Heart left ventricle (tissue), 16 donors: ENCODE measurements around the gene BTBD1. TPM values are rescaled to one million over a fixed set of nuclear protein-coding genes. Genes with fewer than 3 reads are reported as not detected.

Source experiments
- ATAC-seq, 4 donors: fragments of 200-7000 bp; cut with Tn5 transposase; one replicate each; pipeline ENCODE4 v1.9.1; 2020 to 2022; ENCODE audit warnings: moderate library complexity in 4 of 4, mild to moderate bottlenecking in 3 of 4, moderate number of reproducible peaks in 1 of 4
- DNase-seq, 5 donors: peaks; one replicate each; pipeline ENCODE4 v3.0.0-alpha.2; 2020
- H3K27ac ChIP-seq, 12 donors: fragments of 200-600 bp; sonication (generic) in 4 of 12; one replicate each; pipeline versions ENCODE4 v1.5.0 to v1.8.0; 2016 to 2022; ENCODE audit warnings: mild to moderate bottlenecking in 2 of 12
- H3K27me3 ChIP-seq, 9 donors: fragments of 200-600 bp; sonication (generic) in 2 of 9; one replicate each; pipeline versions ENCODE4 v1.5.1 to v1.8.0; 2016 to 2022; ENCODE audit warnings: mild to moderate bottlenecking in 3 of 9
- H3K36me3 ChIP-seq, 9 donors: fragments of 200-600 bp; sonication (generic) in 2 of 9; one replicate each; pipeline versions ENCODE4 v1.5.0 to v1.8.0; 2018 to 2022; ENCODE audit warnings: mild to moderate bottlenecking in 2 of 9
- H3K4me1 ChIP-seq, 12 donors: fragments of 200-600 bp; sonication (generic) in 4 of 12; one replicate each; pipeline versions ENCODE4 v1.5.0 to v1.8.0; 2016 to 2022; ENCODE audit warnings: mild to moderate bottlenecking in 3 of 12
- H3K4me3 ChIP-seq, 12 donors: fragments of 200-600 bp; sonication (generic) in 4 of 12; one replicate each; pipeline versions ENCODE4 v1.5.0 to v1.8.0; 2017 to 2022; ENCODE audit warnings: mild to moderate bottlenecking in 9 of 12, moderate library complexity in 4 of 12
- H3K9me3 ChIP-seq, 12 donors: fragments of 200-600 bp; sonication (generic) in 4 of 12; one replicate each; pipeline versions ENCODE4 v1.5.0 to v1.8.0; 2016 to 2022; ENCODE audit warnings: mild to moderate bottlenecking in 1 of 12
- CTCF ChIP-seq, 12 donors: fragments of 200-600 bp; sonication (generic) in 4 of 12; IDR thresholded peaks; one replicate each; pipeline versions ENCODE4 v1.5.0 to v1.8.0; 2018 to 2022; ENCODE audit warnings: antibody characterized with exemption in 12 of 12, mild to moderate bottlenecking in 5 of 12
- POLR2A ChIP-seq, 2 donors: fragments of 450-650 bp; IDR thresholded peaks; one replicate each; pipeline ENCODE4 v1.6.1; 2017; ENCODE audit warnings: antibody characterized with exemption in 2 of 2, mild to moderate bottlenecking in 2 of 2, moderate library complexity in 2 of 2
- WGBS, 4 donors: extraction: QIAGEN DNeasy Blood & Tissue Kit in 2 of 4; methylation state at CpG; one replicate each; pipeline versions ENCODE4 v1.1.5 to v1.1.7; 2013 to 2018; 5-methylcytosine and 5-hydroxymethylcytosine counted together
- intact Hi-C, 10 donors: fragments of 100-400 bp; cut with DNase I; formaldehyde crosslinking; loops; one replicate each; pipeline versions ENCODE4 v1.11.1 to v1.14.2; 2022
- microRNA-seq, 4 donors: library from miRNA; unstranded; fragments of <30 nt; microRNA quantifications; one replicate each; pipeline versions ENCODE4 to v1.2.0, GENCODE V29; 2017 to 2020
- polyA plus RNA-seq, 2 donors: library from polyadenylated mRNA; stranded (reverse); fragments of 200-250 nt; gene quantifications; one replicate each; pipeline ENCODE4 v1.2.3, GENCODE V29; 2013
- total RNA-seq, 9 donors: library from RNA; depleted of rRNA in 2 of 9; stranded (reverse); fragments of >200 nt in 2 of 9; fragmentation: NEBNext Ultra II Directional in 3 of 9; extraction: Animal tissue kit (Norgen Biotek cat#: 25700) in 3 of 9; gene quantifications; one replicate each; pipeline versions ENCODE4 v1.1.0 to v1.2.4, GENCODE V29; 2016 to 2023
- donor health status: ischemic (EF 13 %, LVEDD 7.1; RV severe dilation, severe dysfunction).
- donor health status: healthy with polysubstance abuse.
- donor health status: DM: no; HTN: yes; CAD: no.
- donor health status: DM: no; HTN: no; CAD: no.
- donor health status: ischemic (EF 25% LVEDD 6.9; RV normal size, moderate dysfunction).
- donor health status: ischemic (EF 25% LVEDD 5.7; RV mildly dilated, moderate dysfunction).
- donor health status: healthy.
- donor health status: DM: yes; HTN: yes; CAD: no.
- donor health status: ischemic (EF 35%, LVEDD 5.7; RV mildly dilated, moderate dysfunction).
- donor health status: nonischemic (EF 11% LVEDD 7.7; RV severe dilation, severe dysfunction).
- donor health status: DM: yes; HTN: yes; CAD: no.
- donor health status: PGD.
- donor health status: ischemic (EF 29% LVEDD 5.4; RV normal size, mild dysfunction).
- donor health status: nonischemic (EF 23%, LVEDD 6.1; RV moderate dilation, normal function).

BTBD1 gene
- total and polyA plus RNA-seq, 11 donors = 15.2 to 192 (median 136) TPM

GRCh38 chr15:82970078-82970686 lies 96.9 kb downstream of the BTBD1 start:
- DNase-seq = no peak
- no peaks in the 10 kb centered on the region for H3K36me3 ChIP-seq
- H3K4me3 ChIP-seq = no peak overlapping the region
- no peak for ATAC-seq
- 39 to 55% (median 42%) methylated on average over 3 of the region's 3 CpGs for WGBS, 4 donors
- H3K27ac ChIP-seq = peak overlapping the region in 7 of 12 donors; percentile 17 to 68 (median 35)
- H3K27me3 ChIP-seq = no peaks in the 10 kb centered on the region
- H3K9me3 ChIP-seq = no peaks in the 10 kb centered on the region
- TF ChIP-seq POLR2A (IDR thresholded peaks at IDR 0.05) = no peak
- TF ChIP-seq CTCF (IDR thresholded peaks at IDR 0.05) = no peak
- intact Hi-C loops = no loop called here
- peaks cover 0 to 19% (median 9%) of the 10 kb centered on the region in 12 donors for H3K4me1 ChIP-seq

DNA sequence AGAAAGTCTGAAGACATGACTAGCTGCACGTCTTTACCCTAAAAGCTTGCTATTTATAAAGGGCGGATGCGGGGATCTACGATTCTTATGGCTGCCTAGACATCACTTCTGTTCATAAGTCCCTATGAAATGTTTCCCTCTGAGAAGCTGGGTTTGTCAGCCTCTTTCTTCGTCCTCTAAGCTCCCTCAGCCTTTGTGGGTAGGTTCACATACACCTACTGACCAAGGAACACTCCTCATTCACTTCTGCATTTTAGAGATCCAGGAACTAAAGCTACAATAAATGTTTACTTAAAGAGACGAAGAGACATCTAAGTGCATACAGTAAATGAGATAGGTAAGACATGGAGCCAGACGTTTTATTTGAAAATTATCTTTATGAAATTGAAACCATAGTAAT lies 97.7 kb downstream of the BTBD1 start:
- no peak for TF ChIP-seq POLR2A (IDR thresholded peaks at IDR 0.05)
- TF ChIP-seq CTCF (IDR thresholded peaks at IDR 0.05) = no peak
- Histone ChIP-seq H3K9me3 (no peaks in the 10 kb centered on the region), H3K4me1 (peaks cover 0 to 19% (median 9%) of the 10 kb centered on the region in 12 donors), H3K27ac (no peak overlapping the region), H3K27me3 (no peaks in the 10 kb centered on the region), H3K4me3 (no peak overlapping the region), H3K36me3 (no peaks in the 10 kb centered on the region)
- intact Hi-C loops = loop anchor here in 1 of 10 donors (10.0 kb wide), 1 partner anchor 65 kb away; no protein-coding TSS in a partner anchor
- 82 to 85% (median 84%) methylated on average over 7 of the region's 7 CpGs for WGBS, 4 donors
- ATAC-seq (no peak), DNase-seq (no peak)

DNA sequence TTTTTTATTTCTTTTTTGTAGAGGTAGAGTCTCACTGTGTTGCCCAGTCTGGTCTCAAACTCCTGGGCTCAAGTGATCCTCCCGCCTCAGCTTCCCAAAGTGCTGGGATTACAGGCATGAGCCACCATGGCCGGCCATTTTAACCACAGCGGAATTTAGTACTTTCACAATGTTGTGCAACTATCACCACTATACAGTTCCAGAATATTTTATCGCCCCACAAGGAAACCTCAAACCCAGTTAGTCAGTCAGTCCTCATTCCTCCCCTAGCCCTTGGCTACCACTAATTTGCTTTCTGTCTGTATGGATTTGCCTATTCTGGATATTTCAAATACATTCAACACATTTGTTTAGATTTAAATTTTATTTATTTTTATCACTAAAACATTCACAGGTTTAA lies 99.0 kb downstream of the BTBD1 start:
- DNase-seq = no peak
- Histone ChIP-seq H3K4me1 (peaks cover 0 to 27% (median 9%) of the 10 kb centered on the region in 12 donors), H3K27ac (no peak overlapping the region), H3K27me3 (no peaks in the 10 kb centered on the region), H3K4me3 (no peak overlapping the region), H3K36me3 (no peaks in the 10 kb centered on the region), H3K9me3 (no peaks in the 10 kb centered on the region)
- 90 to 91% (median 90%) methylated on average over 4 of the region's 4 CpGs for WGBS, 4 donors
- no peak for ATAC-seq
- TF ChIP-seq POLR2A (IDR thresholded peaks at IDR 0.05) = no peak
- intact Hi-C loops = loop anchor here in 1 of 10 donors (10.0 kb wide), 1 partner anchor 63 kb away; no protein-coding TSS in a partner anchor

- DNase-seq = no peak
- ATAC-seq = no peak
- peaks cover 0 to 24% (median 7%) of the 10 kb centered on the region in 12 donors for H3K4me1 ChIP-seq
- no peaks in the 10 kb centered on the region for H3K9me3 ChIP-seq
- H3K36me3 ChIP-seq = no peaks in the 10 kb centered on the region
- TF ChIP-seq CTCF (IDR thresholded peaks at IDR 0.05) = no peak
- no peak for TF ChIP-seq POLR2A (IDR thresholded peaks at IDR 0.05)
- 67 to 75% (median 73%) methylated on average over 4 of the region's 4 CpGs for WGBS, 4 donors
- intact Hi-C loops = loop anchor here in 1 of 10 donors (10.0 kb wide), 1 partner anchor 62 kb away; no protein-coding TSS in a partner anchor
- no peak overlapping the region for H3K4me3 ChIP-seq
- no peaks in the 10 kb centered on the region for H3K27me3 ChIP-seq
- no peak overlapping the region for H3K27ac ChIP-seq
Measured at GRCh38 chr15:82966671-82967071, 100.4 kb downstream of the BTBD1 start.

Small RNAs within 50 kb of the gene (microRNA-seq; reads per million reads assigned to microRNA genes)
- 0 to 0.06 (median 0) reads per million in 4 donors for gene MIR4515

Other genes starting within 250 kb of the BTBD1 start
- gene HOMER2, start 114.5 kb downstream of the BTBD1 start, total RNA-seq = 10 to 100 TPM; 30.4 to 60.5 (median 38.2) TPM
- 10 to 100 TPM; 15.2 to 16.9 TPM for gene HOMER2, start 114.5 kb downstream of the BTBD1 start, polyA plus RNA-seq
- gene RAMAC, start 81.0 kb downstream of the BTBD1 start, total RNA-seq = 10 to 100 TPM; 11.0 to 17.0 (median 14.9) TPM
- 10 to 100 TPM; 13.9 to 25.5 TPM for gene RAMAC, start 81.0 kb downstream of the BTBD1 start, polyA plus RNA-seq
- 10 to 100 TPM in 5 of 9 donors, 1 to 10 TPM in 4; 6.0 to 17.0 (median 10.5) TPM for gene C15orf40, start 55.6 kb downstream of the BTBD1 start, total RNA-seq
- gene C15orf40, start 55.6 kb downstream of the BTBD1 start, polyA plus RNA-seq = 1 to 10 TPM; 6.7 to 9.2 TPM
- 1 to 10 TPM; 2.6 to 9.4 (median 4.7) TPM for gene TM6SF1, start 40.4 kb upstream of the BTBD1 start, total RNA-seq
- gene TM6SF1, start 40.4 kb upstream of the BTBD1 start, polyA plus RNA-seq = 1 to 10 TPM; 2.7 to 5.6 TPM
- 10 to 100 TPM; 26.4 to 50.7 (median 40.1) TPM for gene HDGFL3, start 140.6 kb upstream of the BTBD1 start, total RNA-seq
- 10 to 100 TPM in 1 of 2 donors, 1 to 10 TPM in 1; 9.6 to 22.3 TPM for gene HDGFL3, start 140.6 kb upstream of the BTBD1 start, polyA plus RNA-seq
- 10 to 100 TPM in 1 of 9 donors, under 1 TPM in 6, not detected in 2; 0.11 to 24.5 (median 0.19) TPM for gene BNC1, start 217.4 kb upstream of the BTBD1 start, total RNA-seq
- under 1 TPM; 0.08 to 0.11 TPM for gene BNC1, start 217.4 kb upstream of the BTBD1 start, polyA plus RNA-seq